AG04450 (cell line): Measurements from ENCODE around the gene DDX19B. TPM values are rescaled to one million over a fixed set of nuclear protein-coding genes. Genes with fewer than 3 reads are reported as not detected.
A peak's percentile ranks its signal among the peaks of the same experiment; 100 is the strongest.
"Not testable (repeated sequence)": the region's sequence is repeated elsewhere in the genome, so short reads cannot be mapped to it uniquely, and the experiment has no call there.

Experiments used
- CTCF ChIA-PET: fragments of 300-600, 350-600 bp; formaldehyde crosslinking; extraction: SDS; loops from one replicate; lab custom pipeline; 2022; ENCODE audit warnings: antibody characterized with exemption, inconsistent platforms; lab: Charles Lee
- POLR2A ChIA-PET: fragments of 350-600 bp; formaldehyde crosslinking; extraction: SDS; loops from one replicate; lab custom pipeline; 2021; ENCODE audit warnings: antibody characterized with exemption, inconsistent platforms; lab: Yijun Ruan, JAX
- DNase-seq: peaks from one replicate; pipeline ENCODE4 v3.0.0-alpha.2; 2011; ENCODE audit warnings: low read depth, low spot score
- H3K27ac ChIP-seq: one replicate; pipeline ENCODE4 v1.5.1; 2012; ENCODE audit warnings: low read depth, low read length, control low read depth
- H3K27me3 ChIP-seq: one replicate; pipeline ENCODE4 v1.6.0; 2012; ENCODE audit warnings: low read length; ENCODE audit not compliant: control insufficient read depth, insufficient read depth
- H3K4me3 ChIP-seq: 2 replicates; pipeline ENCODE4 v1.5.1; 2011; ENCODE audit warnings: mild to moderate bottlenecking, low read depth, low read length, control low read depth
- H3K9me3 ChIP-seq: 2 replicates; pipeline ENCODE4 v1.5.1; 2012; ENCODE audit warnings: low read length; ENCODE audit not compliant: control insufficient read depth, insufficient read depth
- CTCF ChIP-seq: IDR thresholded peaks from 2 replicates; pipeline ENCODE4 v1.5.1; 2011; ENCODE audit warnings: low read depth, low read length, control low read depth, inconsistent platforms
- polyA plus RNA-seq: library from polyadenylated mRNA; depleted of rRNA; stranded (reverse); fragments of >200 nt; gene quantifications from 2 replicates; pipeline ENCODE4 v1.2.3, GENCODE V29; 2011

Gene DDX19B
- polyA plus RNA-seq, 1 experiment, result 36.5 TPM

DNA sequence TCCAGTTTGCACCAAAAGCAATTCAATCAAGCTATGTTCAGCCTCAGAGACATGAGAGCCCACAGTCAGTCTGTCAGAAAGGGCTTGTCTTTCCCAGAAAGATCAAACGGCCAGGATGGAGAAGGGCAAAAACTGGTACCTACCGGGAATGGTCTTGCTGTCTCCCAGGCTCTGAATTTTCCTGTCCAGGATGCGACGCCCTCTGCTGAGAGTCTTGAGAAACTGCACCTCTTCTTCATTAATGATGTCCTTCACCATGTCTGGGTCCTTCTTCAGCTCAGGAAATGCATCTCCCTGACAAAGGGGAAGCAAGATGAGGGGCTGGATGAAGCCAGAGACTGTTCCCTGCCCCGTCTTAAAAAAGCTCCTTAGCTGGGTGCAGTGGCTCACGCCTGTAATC is 31.5 kb upstream of the DDX19B start:
- CTCF ChIA-PET, result interaction anchor here (0.5 to 2.8 kb wide), 12 partner anchors 10 to 806 kb away, joined by 3 to 46 read pairs (median 4); partner anchors contain the start of gene EXOSC6
- POLR2A ChIA-PET, result interaction anchor here (0.6 kb wide), 1 partner anchor 11 kb away, joined by 5 read pairs; no protein-coding TSS in a partner anchor
- H3K27ac ChIP-seq, result no peak overlapping the region
- DNase-seq, result no peak
- no peaks in the 10 kb centered on the region for H3K27me3 ChIP-seq
- H3K9me3 ChIP-seq, result no peaks in the 10 kb centered on the region
- peak; percentile 67 for TF ChIP-seq CTCF
- no peak overlapping the region for H3K4me3 ChIP-seq

- DNase-seq, H3K27ac ChIP-seq, H3K4me3 ChIP-seq, POLR2A ChIA-PET, H3K9me3 ChIP-seq, H3K27me3 ChIP-seq: not testable (repeated sequence)
- CTCF ChIA-PET, result interaction anchor here (0.5 to 2.8 kb wide), 9 partner anchors 10 to 146 kb away, joined by 3 to 46 read pairs (median 5); partner anchors contain the start of gene EXOSC6
Measured at GRCh38 chr16:70267922-70268321, 31.1 kb upstream of the DDX19B start.

DNA sequence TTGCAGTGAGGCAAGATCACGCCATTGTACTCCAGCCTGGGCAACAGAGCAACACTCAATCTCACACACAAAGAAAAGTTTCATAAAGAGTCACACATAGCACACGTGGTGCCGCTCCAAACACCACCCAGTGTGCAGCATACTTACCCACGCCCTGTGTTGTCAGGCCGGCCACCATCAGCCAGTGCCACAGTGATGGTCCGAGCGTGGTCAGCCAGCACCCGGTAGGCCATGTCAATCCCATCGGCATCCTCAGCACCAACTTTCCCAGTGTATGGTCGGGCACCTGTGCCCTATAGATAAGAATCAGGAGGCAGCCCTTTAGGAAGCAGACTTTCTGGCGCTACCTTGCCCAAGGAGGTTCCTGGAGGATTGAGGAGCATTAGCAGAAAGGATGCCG is 29.5 kb upstream of the DDX19B start:
- no peak for DNase-seq
- Histone ChIP-seq H3K27ac (no peak overlapping the region), H3K27me3 (no peaks in the 10 kb centered on the region), H3K4me3 (no peak overlapping the region), H3K9me3 (no peaks in the 10 kb centered on the region)
- CTCF ChIA-PET, result no interaction called here
- no peak for TF ChIP-seq CTCF
- POLR2A ChIA-PET, result no interaction called here

DNA sequence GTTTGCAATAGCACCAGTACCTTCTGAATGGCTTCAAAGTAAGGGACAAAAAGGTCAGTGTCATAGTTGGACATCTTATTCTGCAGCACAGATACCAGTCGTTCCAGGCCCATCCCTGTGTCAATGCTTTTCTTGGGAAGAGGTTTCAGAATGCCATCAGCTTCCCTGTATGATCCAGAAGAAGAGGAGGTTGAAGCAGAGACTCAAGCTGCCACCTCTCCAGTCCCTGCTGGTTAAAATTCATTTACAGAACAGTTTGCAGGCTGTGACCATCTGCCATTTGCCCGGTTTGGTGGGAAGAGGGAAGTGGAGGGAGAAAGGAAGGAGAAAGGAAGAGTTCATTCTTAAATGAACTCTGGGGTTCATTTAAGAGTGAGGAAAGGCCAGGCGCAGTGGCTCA is 28.8 kb upstream of the DDX19B start:
- no peaks in the 10 kb centered on the region for H3K27me3 ChIP-seq
- no peak for TF ChIP-seq CTCF
- no peak overlapping the region for H3K4me3 ChIP-seq
- no peak for DNase-seq
- ChIA-PET POLR2A (no interaction called here), CTCF (no interaction called here)
- H3K27ac ChIP-seq, result no peak overlapping the region
- H3K9me3 ChIP-seq, result no peaks in the 10 kb centered on the region

- no peak for TF ChIP-seq CTCF
- no peaks in the 10 kb centered on the region for H3K9me3 ChIP-seq
- ChIA-PET POLR2A (no interaction called here), CTCF (interaction anchor here (1.4 kb wide), 1 partner anchor 19 kb away, joined by 4 read pairs; no protein-coding TSS in a partner anchor)
- DNase-seq, result no peak
- no peak overlapping the region for H3K27ac ChIP-seq
- no peaks in the 10 kb centered on the region for H3K27me3 ChIP-seq
- H3K4me3 ChIP-seq, result no peak overlapping the region
Measured at GRCh38 chr16:70271696-70272095, 27.3 kb upstream of the DDX19B start.
